Keratinocyte (primary cell): ENCODE data around the gene PEX11A.

Source experiments
- CTCF ChIP-seq, 3 experiments: IDR thresholded peaks in 1 of 3; conservative IDR thresholded peaks in 1 of 3; optimal IDR thresholded peaks in 1 of 3; 2 replicates in 2 of 3; 3 replicates in 1 of 3; pipeline versions ENCODE3 to v1.5.1; 2011; ENCODE audit warnings: low read length in 3 of 3, mild to moderate bottlenecking in 3 of 3, moderate library complexity in 2 of 3, control low read depth in 1 of 3, inconsistent platforms in 1 of 3; ENCODE audit not compliant: insufficient read depth in 2 of 3; ENCODE audit errors: extremely low read depth in 1 of 3
- EZH2 ChIP-seq: IDR thresholded peaks from one replicate; pipeline ENCODE4 v1.6.1; 2012; ENCODE audit warnings: inconsistent platforms, mild to moderate bottlenecking, low read length, moderate library complexity

GRCh38 chr15:89669941-89670340 lies 20.6 kb downstream of the PEX11A start:
- no peak for TF ChIP-seq CTCF (optimal IDR thresholded peaks at IDR 0.05 in 1 of 3, IDR thresholded peaks at IDR 0.05 in 1 of 3, conservative IDR thresholded peaks at IDR 0.05 in 1 of 3; ENCODE audit: extremely low read depth in 1 of 3, insufficient read depth in 2 of 3, low read length in 3 of 3)
- no peak for TF ChIP-seq EZH2
